CD4-positive, alpha-beta T cell treated with Interferon alpha-2 for 1 hour (primary cell): ENCODE results near the gene AUNIP.

Experiments used
- DNase-seq, 2 donors: peaks; one replicate each; pipeline ENCODE4 v3.0.0-alpha.2; 2020 to 2022

Gene AUNIP, protein sequence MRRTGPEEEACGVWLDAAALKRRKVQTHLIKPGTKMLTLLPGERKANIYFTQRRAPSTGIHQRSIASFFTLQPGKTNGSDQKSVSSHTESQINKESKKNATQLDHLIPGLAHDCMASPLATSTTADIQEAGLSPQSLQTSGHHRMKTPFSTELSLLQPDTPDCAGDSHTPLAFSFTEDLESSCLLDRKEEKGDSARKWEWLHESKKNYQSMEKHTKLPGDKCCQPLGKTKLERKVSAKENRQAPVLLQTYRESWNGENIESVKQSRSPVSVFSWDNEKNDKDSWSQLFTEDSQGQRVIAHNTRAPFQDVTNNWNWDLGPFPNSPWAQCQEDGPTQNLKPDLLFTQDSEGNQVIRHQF

DNA sequence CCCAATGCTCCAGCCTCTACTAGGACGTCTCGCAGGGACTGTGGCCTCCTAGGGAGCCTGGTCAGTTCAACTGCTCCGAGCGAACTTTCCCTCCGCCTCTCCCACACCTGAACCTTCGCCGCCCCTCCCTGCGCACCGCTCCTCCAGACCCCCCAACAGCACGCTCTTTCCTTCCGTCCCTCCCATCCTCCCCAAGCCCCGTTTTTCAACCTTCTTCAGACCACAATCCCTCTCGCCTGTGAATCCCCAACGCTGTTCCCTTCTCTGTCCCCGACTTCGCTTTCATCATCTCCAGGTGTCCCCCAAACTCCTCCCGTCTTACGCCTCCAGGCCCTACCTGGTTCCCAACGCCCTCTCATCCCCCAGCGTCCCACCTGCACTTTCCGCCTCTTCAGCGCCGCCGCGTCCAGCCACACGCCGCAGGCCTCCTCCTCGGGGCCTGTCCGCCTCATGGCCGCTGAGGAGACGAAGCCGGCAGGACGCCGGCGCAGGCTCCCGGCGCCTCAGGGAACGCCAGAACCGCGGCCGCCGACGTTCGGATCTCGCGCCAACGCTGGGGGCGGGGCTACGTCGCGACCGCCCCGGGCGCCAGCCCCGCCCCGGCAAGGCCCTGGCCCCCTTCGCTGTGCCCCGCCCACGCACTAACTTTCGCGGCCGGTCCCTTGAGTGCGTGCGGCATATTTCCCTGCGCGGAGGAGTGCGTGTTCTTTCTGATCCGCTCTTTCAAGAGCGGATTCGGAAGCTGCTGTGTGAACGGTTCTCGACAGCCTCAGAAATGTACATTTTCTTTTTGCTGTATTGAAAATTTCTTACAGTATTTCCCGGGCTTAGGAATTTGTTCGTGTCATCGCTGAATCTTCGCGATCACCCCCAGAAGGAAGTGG lies at the start of gene AUNIP:
Gene AUNIP (minus strand): TSS at position 552 of the 884 bp plus-strand sequence. CDS start 100 bp downstream, at position 452.
- DNase-seq: peak; percentile 89 to 92

GRCh38 chr1:25909040-25909439 lies 49.8 kb upstream of the AUNIP start:
- no peak for DNase-seq

DNA sequence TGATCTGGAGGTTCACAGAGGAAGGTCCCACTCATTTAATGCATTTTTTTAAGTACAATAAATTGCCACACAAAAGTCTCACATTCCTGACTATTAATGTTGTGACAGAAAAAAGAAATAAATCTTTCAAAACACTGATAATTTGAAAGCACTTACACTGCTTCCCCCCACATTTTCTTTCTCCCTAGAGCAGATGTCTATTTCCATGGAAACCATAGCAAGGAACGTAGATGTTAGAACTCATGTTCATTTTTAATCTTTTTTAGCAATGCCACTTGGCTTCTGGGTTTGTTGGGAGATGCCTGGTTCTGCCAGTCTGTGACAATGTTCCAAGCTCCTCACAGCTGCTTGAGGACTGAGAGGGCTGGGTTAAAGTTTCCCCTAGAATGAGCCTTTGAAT lies 48.9 kb upstream of the AUNIP start:
- DNase-seq: no peak

- no peak for DNase-seq
Measured at GRCh38 chr1:25907601-25908000, 48.3 kb upstream of the AUNIP start.

- DNase-seq: peak in 1 of 2 donors; percentile 43
Measured at GRCh38 chr1:25906644-25907300, 47.5 kb upstream of the AUNIP start.

- DNase-seq: peak; percentile 88 to 91
Measured at GRCh38 chr1:25905680-25906643, 46.7 kb upstream of the AUNIP start, which contains the start of gene STMN1. STMN1 (minus strand) TSS chr1:25906419; CDS start chr1:25904676, 1,743 bp downstream.

- peak; percentile 92 to 94 for DNase-seq
Measured at GRCh38 chr1:25904943-25905679, 45.9 kb upstream of the AUNIP start.

- DNase-seq: no peak
Measured at GRCh38 chr1:25903986-25904385, 44.7 kb upstream of the AUNIP start.

- no peak for DNase-seq
Measured at GRCh38 chr1:25902462-25902861, 43.2 kb upstream of the AUNIP start.

DNA sequence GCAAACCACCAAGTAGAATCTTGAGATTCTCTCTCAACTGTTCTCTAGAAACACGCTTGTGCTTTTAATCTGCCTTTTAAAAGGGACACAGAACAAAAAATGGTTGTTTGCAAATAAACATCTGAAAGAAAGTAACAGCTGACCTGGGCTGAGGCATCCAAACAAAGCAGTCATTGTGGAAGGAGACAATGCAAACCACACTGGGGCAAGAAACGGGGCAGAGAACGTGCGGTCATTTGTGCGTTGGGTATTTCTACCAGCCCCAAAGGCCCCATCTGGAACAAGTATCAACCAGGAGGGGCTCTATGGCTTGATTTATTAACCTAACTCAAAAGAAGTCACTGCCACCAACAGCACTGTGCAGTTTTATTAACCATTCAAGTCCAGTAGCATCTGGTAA lies 41.0 kb upstream of the AUNIP start:
- DNase-seq: no peak

GRCh38 chr1:25899792-25900191 lies 40.5 kb upstream of the AUNIP start:
- no peak for DNase-seq

DNA sequence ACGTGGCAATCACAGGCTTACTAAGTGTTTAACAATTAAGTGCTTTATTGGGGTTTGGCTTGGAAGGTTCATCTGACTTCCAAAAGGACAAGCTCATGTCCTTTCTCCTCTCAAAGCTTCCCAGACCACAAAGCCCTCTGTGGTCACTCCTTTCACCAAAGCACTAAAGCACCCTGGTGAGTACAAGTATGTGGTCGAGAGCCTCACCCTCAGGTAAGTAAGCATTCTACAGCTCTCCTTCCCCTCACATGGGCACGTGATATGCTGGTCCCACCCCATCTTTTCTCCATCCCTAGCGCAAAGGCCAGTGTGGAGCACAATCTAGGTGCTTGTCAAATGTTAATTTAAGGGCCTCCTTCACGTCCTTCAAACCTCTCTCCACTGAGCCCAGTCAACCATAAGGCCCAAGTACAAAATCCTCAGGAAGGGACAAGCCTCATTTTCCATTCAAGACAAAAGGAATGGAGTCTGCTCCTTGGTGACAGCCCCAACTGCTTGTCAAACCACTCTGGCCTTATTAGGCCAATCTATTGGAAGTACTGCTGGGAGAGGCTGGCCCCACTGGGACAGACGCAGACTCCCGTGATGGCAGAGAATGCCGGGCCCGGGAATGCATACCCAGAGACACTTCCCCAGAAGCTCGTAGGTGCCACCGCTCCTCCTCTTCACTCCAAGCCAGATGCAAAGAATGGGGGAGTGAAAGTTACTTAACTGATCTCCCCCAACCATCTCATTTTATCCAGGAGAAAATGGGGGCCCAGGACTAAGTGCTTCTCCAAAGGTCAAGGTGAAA lies 39.2 kb upstream of the AUNIP start:
- no peak for DNase-seq

GRCh38 chr1:25897754-25898153 lies 38.5 kb upstream of the AUNIP start:
- no peak for DNase-seq

- DNase-seq: no peak
Measured at GRCh38 chr1:25896266-25896665, 37.0 kb upstream of the AUNIP start.

GRCh38 chr1:25895365-25895990 lies 36.2 kb upstream of the AUNIP start:
- DNase-seq: peak; percentile 91 to 94

DNA sequence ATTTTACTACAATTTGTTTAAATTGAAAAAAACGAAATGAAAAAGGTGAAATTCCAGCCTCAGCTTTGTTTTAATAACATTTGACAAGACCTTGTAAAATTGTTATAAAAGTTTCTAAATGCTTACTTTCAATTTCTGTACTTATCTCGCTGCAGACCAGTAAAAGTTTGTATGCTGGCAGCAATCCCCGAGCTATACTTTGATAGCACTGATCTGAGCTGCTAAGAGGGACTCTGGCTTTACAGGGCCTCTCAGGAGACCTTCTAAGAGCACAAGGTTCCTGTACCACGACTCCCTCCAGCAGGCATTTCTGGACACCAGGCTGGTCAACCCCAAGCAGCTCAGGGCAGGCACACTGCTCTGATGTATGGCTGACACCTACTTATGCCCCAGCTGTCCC lies 33.9 kb upstream of the AUNIP start:
- no peak for DNase-seq

- DNase-seq: no peak
Measured at GRCh38 chr1:25891606-25892005, 32.3 kb upstream of the AUNIP start.

- no peak for DNase-seq
Measured at GRCh38 chr1:25890239-25891034, 31.2 kb upstream of the AUNIP start.

GRCh38 chr1:25889470-25889869 lies 30.2 kb upstream of the AUNIP start:
- no peak for DNase-seq
